GM12801 (cell line): ENCODE data around the gene SLC5A5.

Experiments used
- CTCF ChIP-seq: IDR thresholded peaks from one replicate; pipeline ENCODE4 v1.5.1; 2011; ENCODE audit warnings: control low read depth; ENCODE audit not compliant: insufficient read length; ENCODE audit errors: extremely low read depth

SLC5A5 gene

DNA sequence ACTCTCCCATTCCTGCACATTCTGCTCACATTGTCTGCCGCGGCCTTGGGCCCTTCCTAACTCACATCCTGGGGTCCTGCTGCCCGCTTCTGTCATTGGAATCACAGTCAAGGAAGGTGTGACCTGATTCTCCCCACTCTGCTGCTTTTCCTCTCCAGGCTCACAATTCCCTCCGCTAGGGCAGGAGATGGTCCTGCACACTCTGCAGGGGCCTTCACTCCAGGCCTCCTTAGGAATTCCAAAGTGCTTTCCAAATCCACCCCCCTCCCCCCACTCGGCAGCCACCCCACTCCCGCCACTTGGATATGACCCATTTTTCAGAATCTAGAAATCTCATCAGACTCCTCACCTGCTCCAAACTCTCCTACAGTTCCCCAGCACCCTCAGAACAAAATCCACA is 3.1 kb upstream of the SLC5A5 start:
- no peak for TF ChIP-seq CTCF

- no peak for TF ChIP-seq CTCF
Measured at GRCh38 chr19:17869114-17869608, 2.6 kb upstream of the SLC5A5 start.

- no peak for TF ChIP-seq CTCF
Measured at GRCh38 chr19:17871032-17871877, 490 bp upstream of the SLC5A5 start.

DNA sequence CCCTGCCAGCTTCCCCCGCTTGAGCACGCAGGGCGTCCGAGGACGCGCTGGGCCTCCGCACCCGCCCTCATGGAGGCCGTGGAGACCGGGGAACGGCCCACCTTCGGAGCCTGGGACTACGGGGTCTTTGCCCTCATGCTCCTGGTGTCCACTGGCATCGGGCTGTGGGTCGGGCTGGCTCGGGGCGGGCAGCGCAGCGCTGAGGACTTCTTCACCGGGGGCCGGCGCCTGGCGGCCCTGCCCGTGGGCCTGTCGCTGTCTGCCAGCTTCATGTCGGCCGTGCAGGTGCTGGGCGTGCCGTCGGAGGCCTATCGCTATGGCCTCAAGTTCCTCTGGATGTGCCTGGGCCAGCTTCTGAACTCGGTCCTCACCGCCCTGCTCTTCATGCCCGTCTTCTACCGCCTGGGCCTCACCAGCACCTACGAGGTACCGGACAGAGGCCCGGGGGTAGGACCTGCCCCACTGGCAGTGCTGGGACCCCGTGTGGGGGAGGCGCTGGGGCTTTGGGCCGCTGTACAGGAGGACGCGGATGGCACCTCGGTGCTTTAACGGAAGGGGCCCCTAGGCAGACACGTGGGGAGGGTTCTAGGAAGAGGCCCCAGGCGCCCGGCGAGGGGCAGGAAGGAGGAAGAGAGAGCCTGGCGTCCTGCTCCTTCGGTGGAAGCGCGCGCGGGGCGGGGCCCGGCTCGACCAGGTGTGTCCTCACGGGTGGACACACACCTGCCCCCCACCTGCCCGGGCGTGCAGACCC is 681 bp downstream of the SLC5A5 start:
- TF ChIP-seq CTCF, result no peak

DNA sequence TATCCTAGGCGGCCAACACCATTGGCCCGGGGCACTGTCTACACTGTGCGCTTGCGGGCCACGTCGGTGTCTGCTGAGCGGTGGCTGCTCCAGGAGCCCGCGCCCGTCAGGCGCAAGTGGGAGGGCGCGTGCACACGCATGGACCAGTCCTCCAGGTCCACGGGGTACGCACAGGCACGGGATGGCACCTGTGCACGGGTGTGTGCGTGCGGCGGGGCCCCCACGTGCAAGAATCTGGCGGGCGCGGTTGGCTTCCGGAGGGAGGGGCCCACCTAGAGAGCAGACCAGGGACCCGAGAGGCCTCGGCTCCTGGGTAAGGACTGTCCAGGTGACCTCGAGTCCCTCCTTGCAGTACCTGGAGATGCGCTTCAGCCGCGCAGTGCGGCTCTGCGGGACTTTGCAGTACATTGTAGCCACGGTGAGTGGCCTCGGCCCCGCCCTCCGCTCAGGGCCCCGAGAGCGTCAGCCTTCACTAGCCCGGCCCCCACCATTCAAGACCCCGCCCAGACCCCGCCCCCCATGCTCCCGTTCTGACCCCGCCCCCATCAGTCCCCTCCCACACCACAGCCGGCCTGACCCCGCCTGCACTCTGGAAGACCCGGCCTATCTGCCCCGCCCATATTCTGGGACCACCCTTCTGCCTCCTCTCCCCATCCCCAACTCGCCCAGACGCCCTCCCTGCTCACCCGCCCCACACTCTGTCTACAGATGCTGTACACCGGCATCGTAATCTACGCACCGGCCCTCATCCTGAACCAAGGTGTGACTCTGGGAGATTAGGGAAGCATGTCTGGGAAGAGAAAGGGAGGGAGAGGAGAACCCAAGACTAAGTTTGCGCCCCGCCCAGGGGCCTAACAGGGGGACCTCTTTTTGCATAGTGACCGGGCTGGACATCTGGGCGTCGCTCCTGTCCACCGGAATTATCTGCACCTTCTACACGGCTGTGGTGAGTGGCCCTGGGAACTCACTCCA is 2.3 kb downstream of the SLC5A5 start:
- no peak for TF ChIP-seq CTCF

DNA sequence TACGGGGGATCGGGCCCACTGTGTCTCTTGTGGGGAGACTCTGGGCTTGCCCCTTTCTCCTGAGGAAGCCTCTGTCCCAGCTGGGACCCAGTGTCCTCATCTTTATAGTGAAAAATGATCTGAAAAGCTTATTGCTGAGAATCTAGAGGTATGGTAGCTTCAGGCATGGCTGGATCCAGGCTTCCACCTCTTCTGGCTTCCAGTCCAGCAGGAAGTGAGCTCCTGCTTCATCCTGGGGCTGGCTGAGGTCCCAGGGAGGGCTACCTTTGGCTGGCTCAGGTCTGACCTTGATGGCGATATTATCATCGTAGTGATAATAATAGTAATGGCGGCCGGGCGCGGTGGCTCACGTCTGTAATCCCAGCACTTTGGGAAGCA is 3.0 kb downstream of the SLC5A5 start:
- no peak for TF ChIP-seq CTCF
